Left colon (tissue), 2 donors: ENCODE measurements around the gene EIF4E3. TPM values are rescaled to one million over a fixed set of nuclear protein-coding genes. Genes with fewer than 3 reads are reported as not detected.
A peak's percentile ranks its signal among the peaks of the same experiment; 100 is the strongest.

Experiments used
- ATAC-seq: fragments of 200-7000 bp; cut with Tn5 transposase; one replicate; pipeline ENCODE4 v1.9.1; 2020; ENCODE audit warnings: mild to moderate bottlenecking, moderate library complexity
- DNase-seq, 2 donors: peaks; one replicate each; pipeline ENCODE4 v3.0.0-alpha.2; 2020
- intact Hi-C, 2 donors: fragments of 100-400 bp; cut with DNase I in 1 of 2; cut with micrococcal nuclease in 1 of 2; formaldehyde crosslinking; loops; one replicate each; pipeline versions ENCODE4 v1.11.2 to v1.14.0; 2022; cut with DNase I, micrococcal nuclease
- long read RNA-seq: library from polyadenylated mRNA; unstranded; transcript quantifications from one replicate; pipeline ENCODE4 v2.0.0, GENCODE V29; 2021
- total RNA-seq, 2 donors: library from RNA; stranded (reverse); fragmentation: NEBNext Ultra II Directional; extraction: Animal tissue kit (Norgen Biotek cat#: 25700); gene quantifications; one replicate each; pipeline ENCODE4 v1.2.1, GENCODE V29; 2021
- donor health status: DM: no; HTN: no; CAD: no.
- donor health status: DM: yes; HTN: yes; CAD: no.

EIF4E3 gene
- 10 to 100 TPM; 43.1 to 49.4 TPM for total RNA-seq
- long read RNA-seq, full-length matches to known transcripts, result 128 of 155 reads
- long read RNA-seq, partial matches to known transcripts, result 9 of 155 reads
- long read RNA-seq, other reads (novel, unspliced or antisense), result 18 of 155 reads

- DNase-seq, result peak; percentile 30 to 48
- intact Hi-C loops, result no loop called here
- peak; percentile 45 for ATAC-seq
Observed at GRCh38 chr3:71725271-71725991, at the start of gene EIF4E3. TSS of gene EIF4E3 (minus strand) at chr3:71725402. CDS start at chr3:71725367, 35 bp downstream.

GRCh38 chr3:71771884-71772283 lies 46.7 kb upstream of the EIF4E3 start:
- ATAC-seq (no peak), DNase-seq (no peak)
- intact Hi-C loops, result no loop called here

- DNase-seq, result no peak
- no peak for ATAC-seq
Observed at GRCh38 chr3:71771126-71771525, 45.9 kb upstream of the EIF4E3 start.

GRCh38 chr3:71763426-71763825 lies 38.2 kb upstream of the EIF4E3 start:
- intact Hi-C loops, result no loop called here
- DNase-seq, result no peak
- ATAC-seq, result no peak

More at GRCh38 chr3:71771126-71771525, 45.9 kb upstream of the EIF4E3 start:
- intact Hi-C loops, result no loop called here

GRCh38 chr3:71760140-71760539 lies 34.9 kb upstream of the EIF4E3 start:
- ATAC-seq (no peak), DNase-seq (no peak)
- intact Hi-C loops, result no loop called here

GRCh38 chr3:71759401-71759800 lies 34.2 kb upstream of the EIF4E3 start:
- no peak for ATAC-seq
- DNase-seq, result no peak
- intact Hi-C loops, result no loop called here

GRCh38 chr3:71758091-71758490 lies 32.9 kb upstream of the EIF4E3 start:
- ATAC-seq, result no peak
- intact Hi-C loops, result no loop called here

GRCh38 chr3:71754610-71755253 lies 29.5 kb upstream of the EIF4E3 start:
- intact Hi-C loops, result no loop called here
- no peak for DNase-seq
- ATAC-seq, result no peak

More at GRCh38 chr3:71758091-71758490, 32.9 kb upstream of the EIF4E3 start:
- no peak for DNase-seq

GRCh38 chr3:71753701-71754609 lies 28.8 kb upstream of the EIF4E3 start, which contains the start of gene GPR27:
TSS of gene GPR27 (plus strand) at chr3:71753855. CDS start at chr3:71754050, 195 bp downstream.
- intact Hi-C loops, result no loop called here
- DNase-seq (peak in 1 of 2 donors; percentile 17), ATAC-seq (peak; percentile 69)

- ATAC-seq (no peak), DNase-seq (no peak)
- intact Hi-C loops, result no loop called here
Observed at GRCh38 chr3:71752831-71753700, 27.9 kb upstream of the EIF4E3 start.

GRCh38 chr3:71751602-71752001 lies 26.4 kb upstream of the EIF4E3 start:
- ATAC-seq (no peak), DNase-seq (no peak)
- intact Hi-C loops, result no loop called here

- no peak for ATAC-seq
- intact Hi-C loops, result no loop called here
- DNase-seq, result no peak
Observed at GRCh38 chr3:71744738-71745137, 19.5 kb upstream of the EIF4E3 start.

GRCh38 chr3:71742621-71743020 lies 17.4 kb upstream of the EIF4E3 start:
- ATAC-seq, result no peak
- no peak for DNase-seq
- intact Hi-C loops, result no loop called here

- no peak for DNase-seq
- intact Hi-C loops, result no loop called here
- ATAC-seq, result no peak
Observed at GRCh38 chr3:71734881-71735280, 9.7 kb upstream of the EIF4E3 start.

GRCh38 chr3:71733319-71733718 lies 8.1 kb upstream of the EIF4E3 start:
- DNase-seq (no peak), ATAC-seq (no peak)
- intact Hi-C loops, result no loop called here

GRCh38 chr3:71732637-71733036 lies 7.4 kb upstream of the EIF4E3 start:
- DNase-seq, result no peak
- intact Hi-C loops, result no loop called here
- ATAC-seq, result no peak

- no peak for DNase-seq
- no peak for ATAC-seq
- intact Hi-C loops, result no loop called here
Observed at GRCh38 chr3:71728632-71729342, 3.6 kb upstream of the EIF4E3 start.

GRCh38 chr3:71726146-71726545 lies 944 bp upstream of the EIF4E3 start:
- no peak for ATAC-seq
- DNase-seq, result peak in 1 of 2 donors; percentile 17
- intact Hi-C loops, result no loop called here
